Measurements from ENCODE around the gene UGT1A9.
"Not testable (repeated sequence)": the region's sequence is repeated elsewhere in the genome, so short reads cannot be mapped to it uniquely, and the experiment has no call there.

The UGT1A9 gene

GRCh38 chr2:233708942-233709341 lies 37.2 kb downstream of the UGT1A9 start:
- no peak for DNase-seq (ENCODE audit: extremely low read depth in 1 of 2, low read depth in 1 of 2)

GRCh38 chr2:233711312-233712008 lies 39.8 kb downstream of the UGT1A9 start:
- peak; percentile 34 to 55 for DNase-seq (ENCODE audit: extremely low read depth in 1 of 2, low read depth in 1 of 2)

GRCh38 chr2:233712611-233713261 lies 41.0 kb downstream of the UGT1A9 start, which contains the start of gene UGT1A5:
Gene UGT1A5 (plus strand): TSS chr2:233712907. CDS start chr2:233712992, 85 bp downstream.
- no peak for DNase-seq (ENCODE audit: extremely low read depth in 1 of 2, low read depth in 1 of 2)

GRCh38 chr2:233713262-233713615 lies 41.5 kb downstream of the UGT1A9 start:
- DNase-seq (ENCODE audit: extremely low read depth in 1 of 2, low read depth in 1 of 2): no peak

GRCh38 chr2:233714121-233714520 lies 42.4 kb downstream of the UGT1A9 start:
- no peak for DNase-seq (ENCODE audit: extremely low read depth in 1 of 2, low read depth in 1 of 2)

GRCh38 chr2:233718552-233718951 lies 46.9 kb downstream of the UGT1A9 start, which contains the start of gene UGT1A4:
Gene UGT1A4 (plus strand): TSS chr2:233718736. CDS start chr2:233718821, 85 bp downstream.
- DNase-seq (ENCODE audit: extremely low read depth in 1 of 2, low read depth in 1 of 2): no peak

GRCh38 chr2:233728723-233729301 lies 57.1 kb downstream of the UGT1A9 start, which contains the start of gene UGT1A3:
Gene UGT1A3 (plus strand): TSS chr2:233729042. CDS start chr2:233729127, 85 bp downstream.
- no peak for DNase-seq (ENCODE audit: extremely low read depth in 1 of 2, low read depth in 1 of 2)

GRCh38 chr2:233736868-233737653 lies 65.4 kb downstream of the UGT1A9 start:
- DNase-seq (ENCODE audit: extremely low read depth in 1 of 2, low read depth in 1 of 2): not testable (repeated sequence)

- no peak for DNase-seq (ENCODE audit: extremely low read depth in 1 of 2, low read depth in 1 of 2)
Measured at GRCh38 chr2:233740870-233741269, 69.2 kb downstream of the UGT1A9 start.

- DNase-seq (ENCODE audit: extremely low read depth in 1 of 2, low read depth in 1 of 2): no peak
Measured at GRCh38 chr2:233743464-233744259, 72.0 kb downstream of the UGT1A9 start.

- DNase-seq (ENCODE audit: extremely low read depth in 1 of 2, low read depth in 1 of 2): no peak
Measured at GRCh38 chr2:233745073-233745755, 73.5 kb downstream of the UGT1A9 start.

- DNase-seq (ENCODE audit: extremely low read depth in 1 of 2, low read depth in 1 of 2): not testable (repeated sequence)
Measured at GRCh38 chr2:233745838-233746237, 74.1 kb downstream of the UGT1A9 start.

GRCh38 chr2:233746475-233747282 lies 75.0 kb downstream of the UGT1A9 start:
- DNase-seq (ENCODE audit: extremely low read depth in 1 of 2, low read depth in 1 of 2): no peak

GRCh38 chr2:233747283-233747544 lies 75.5 kb downstream of the UGT1A9 start:
- DNase-seq (ENCODE audit: extremely low read depth in 1 of 2, low read depth in 1 of 2): no peak

GRCh38 chr2:233750689-233751088 lies 79.0 kb downstream of the UGT1A9 start:
- DNase-seq (ENCODE audit: extremely low read depth in 1 of 2, low read depth in 1 of 2): not testable (repeated sequence)

- DNase-seq (ENCODE audit: extremely low read depth in 1 of 2, low read depth in 1 of 2): not testable (repeated sequence)
Measured at GRCh38 chr2:233751212-233752009, 79.7 kb downstream of the UGT1A9 start.

GRCh38 chr2:233754872-233755611 lies 83.3 kb downstream of the UGT1A9 start:
- DNase-seq (ENCODE audit: extremely low read depth in 1 of 2, low read depth in 1 of 2): no peak
